ENCODE measurements around the gene PGC. TPM values are rescaled to one million over a fixed set of nuclear protein-coding genes. Genes with fewer than 3 reads are reported as not detected.

PGC gene
- total and polyA plus RNA-seq, 2 of the 8 experiments (the other 6 are each of a cell fraction or from before 2014, with no cell fraction given), result 0.09 TPM; not detected in 1

DNA sequence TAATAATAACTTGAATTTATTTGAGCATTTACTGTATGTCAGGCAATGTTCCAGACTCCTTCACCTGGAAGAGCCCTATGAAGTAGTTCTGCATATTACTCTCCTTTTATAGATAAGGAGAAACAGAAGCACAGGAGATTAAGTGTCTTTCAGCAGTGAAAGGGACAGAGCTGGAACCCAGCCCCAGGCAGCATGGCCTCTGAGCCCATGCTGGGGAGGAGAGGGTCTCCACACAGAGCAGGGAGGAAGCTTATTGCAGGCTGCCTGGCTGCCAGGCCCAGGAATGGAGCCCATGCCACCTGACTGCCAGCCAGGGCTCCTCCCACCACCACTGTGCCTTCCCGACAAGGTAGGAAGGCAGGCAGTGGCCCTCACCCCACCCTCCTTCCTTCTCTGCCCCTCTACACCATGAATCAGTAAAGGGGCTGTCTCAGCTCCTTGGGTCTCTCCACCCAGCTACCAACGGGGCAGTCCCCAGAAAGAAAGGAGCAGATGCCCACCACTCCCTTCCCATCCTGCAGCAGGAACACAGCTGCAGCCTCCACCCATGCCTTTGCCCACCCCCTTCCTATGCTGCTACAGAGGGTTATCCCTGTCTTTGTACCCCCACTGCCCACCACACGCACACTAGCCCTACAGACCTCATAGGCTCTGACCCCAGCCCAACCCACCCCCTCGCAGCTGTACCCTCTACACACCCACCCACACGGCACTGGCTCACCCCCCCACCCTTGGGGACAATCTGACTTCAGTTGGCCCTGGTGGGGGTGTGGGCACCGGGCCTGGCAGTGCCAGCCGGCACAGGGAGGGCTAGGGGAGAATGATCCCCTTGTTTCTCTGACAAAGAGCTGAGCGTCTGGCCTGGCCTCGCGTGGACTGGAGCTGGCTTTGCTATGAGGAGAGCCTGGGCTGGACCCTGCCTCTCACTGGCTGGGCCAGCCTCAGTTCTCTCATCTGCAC is 53.6 kb downstream of the PGC start:
- peaks cover 0 to 2% (median under 1%) of the 10 kb centered on the region in 4 experiments; a peak in 2 of 7 replicates for H3K4me1 ChIP-seq (replicated peaks in 1 of 4; ENCODE audit: control insufficient read depth in 3 of 4, insufficient read depth in 4 of 4, low read length in 3 of 4)
- H4K8ac ChIP-seq (ENCODE audit: extremely low read depth, insufficient read depth, low read length), result no peak overlapping the region
- DNase-seq (ENCODE audit: low read depth in 1 of 2, low spot score in 2 of 2) (no peak), FAIRE-seq (no peak)
- H2BK120ac ChIP-seq (replicated peaks; ENCODE audit: low read depth, low read length), result no peak overlapping the region
- no peaks in the 10 kb centered on the region for H3K79me1 ChIP-seq (ENCODE audit: low read depth, low read length)
- no peak overlapping the region for H2BK5ac ChIP-seq (ENCODE audit: low read depth, low read length)
- H4K5ac ChIP-seq (ENCODE audit: insufficient read length, low read depth, low read length), result no peak overlapping the region
- H3K18ac ChIP-seq (ENCODE audit: extremely low read depth, low read length), result no peak overlapping the region
- H3K27ac ChIP-seq (ENCODE audit: low read depth, low read length), result no peak overlapping the region
- POLR2A ChIA-PET (ENCODE audit: partially characterized antibody), result no interaction called here
- H2AFZ ChIP-seq (ENCODE audit: low read length), result no peak overlapping the region
- no peak overlapping the region for H3K4me2 ChIP-seq (ENCODE audit: insufficient read depth in 1 of 2, low read depth in 2 of 2, low read length in 2 of 2)
- H3K36me3 ChIP-seq (ENCODE audit: control insufficient read depth in 2 of 4, insufficient read depth in 4 of 4, low read length in 3 of 4), result no peaks in the 10 kb centered on the region
- H3K27me3 ChIP-seq (replicated peaks in 1 of 4; ENCODE audit: control insufficient read depth in 3 of 4, extremely low read depth in 1 of 4, insufficient read depth in 3 of 4, low read length in 3 of 4), result no peaks in the 10 kb centered on the region
- no peak overlapping the region for H2BK12ac ChIP-seq (ENCODE audit: low read depth, low read length)
- H2AK5ac ChIP-seq (ENCODE audit: low read depth, low read length), result no peak overlapping the region; the same call in 1 of the 2 replicates
- no peak overlapping the region for H3K56ac ChIP-seq (replicated peaks; ENCODE audit: insufficient read length, low read depth, low read length)
- no peak overlapping the region for H3K14ac ChIP-seq (ENCODE audit: insufficient read length)
- WGBS, 2 experiments (ENCODE audit: extremely low coverage in 1 of 2, insufficient coverage in 1 of 2, insufficient read length in 1 of 2, insufficient replicate concordance in 2 of 2, low coverage in 1 of 2, low lambda C conversion rate in 2 of 2, missing lambda C conversion rate in 1 of 2), result 90% methylated on average over 7 of the region's 10 CpGs; no CpG with 5 or more reads in 1 of the 2 experiments
- no peaks in the 10 kb centered on the region for H3K79me2 ChIP-seq (ENCODE audit: control insufficient read depth in 1 of 2, insufficient read depth in 2 of 2, low read length in 2 of 2)
- no peak overlapping the region for H3K4me3 ChIP-seq (ENCODE audit: extremely low read depth in 1 of 4, insufficient read depth in 2 of 4, low read depth in 3 of 4, low read length in 4 of 4)
- H2BK15ac ChIP-seq (ENCODE audit: low read length), result no peak overlapping the region
- H3K9me3 ChIP-seq (ENCODE audit: insufficient read depth in 2 of 2, low read depth in 1 of 2, low read length in 1 of 2), result no peaks in the 10 kb centered on the region
- no peak overlapping the region for H3K9ac ChIP-seq (replicated peaks in 1 of 4; ENCODE audit: extremely low read depth in 1 of 4, low read depth in 3 of 4, low read length in 3 of 4)
- H4K20me1 ChIP-seq (replicated peaks in 1 of 2; ENCODE audit: control insufficient read depth in 1 of 2, insufficient read depth in 2 of 2, low read length in 2 of 2), result no peaks in the 10 kb centered on the region
- no peak overlapping the region for H4K91ac ChIP-seq (replicated peaks; ENCODE audit: insufficient read length, low read length)
- H3K23ac ChIP-seq (ENCODE audit: insufficient read length), result no peak overlapping the region
- H2BK20ac ChIP-seq (ENCODE audit: low read length), result no peak overlapping the region
- H3K4ac ChIP-seq (replicated peaks; ENCODE audit: insufficient read length, low read depth, low read length), result no peak overlapping the region
- no peaks in the 10 kb centered on the region for H3K23me2 ChIP-seq (ENCODE audit: low read depth, low read length)
- CTCF ChIA-PET (ENCODE audit: partially characterized antibody), result interaction anchor here (0.5 to 14.1 kb wide), 11 partner anchors 9 to 346 kb away, joined by 3 to 181 read pairs (median 6); no protein-coding TSS in a partner anchor
- no peak for TF ChIP-seq JUN (IDR thresholded peaks at IDR 0.05; ENCODE audit: low read depth, low read length)
- no peak for TF ChIP-seq SAP30 (IDR thresholded peaks at IDR 0.05; ENCODE audit: insufficient read depth, insufficient replicate concordance, low read length)
- TF ChIP-seq GABPA (IDR thresholded peaks at IDR 0.05; ENCODE audit: borderline replicate concordance, insufficient read depth, low read length), result no peak
- no peak for TF ChIP-seq SP4 (IDR thresholded peaks at IDR 0.05; ENCODE audit: low read length)
- no peak for TF ChIP-seq RFX5 (IDR thresholded peaks at IDR 0.05; ENCODE audit: borderline replicate concordance, low read depth, low read length)
- no peak for TF ChIP-seq EP300 (IDR thresholded peaks at IDR 0.05; ENCODE audit: borderline replicate concordance in 1 of 2, low read depth in 2 of 2, low read length in 2 of 2)
- TF ChIP-seq, protein P1, sequence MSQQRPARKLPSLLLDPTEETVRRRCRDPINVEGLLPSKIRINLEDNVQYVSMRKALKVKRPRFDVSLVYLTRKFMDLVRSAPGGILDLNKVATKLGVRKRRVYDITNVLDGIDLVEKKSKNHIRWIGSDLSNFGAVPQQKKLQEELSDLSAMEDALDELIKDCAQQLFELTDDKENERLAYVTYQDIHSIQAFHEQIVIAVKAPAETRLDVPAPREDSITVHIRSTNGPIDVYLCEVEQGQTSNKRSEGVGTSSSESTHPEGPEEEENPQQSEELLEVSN (IDR thresholded peaks at IDR 0.05), result no peak
- TF ChIP-seq NANOG (IDR thresholded peaks at IDR 0.05; ENCODE audit: insufficient read depth, low read depth, low read length, poor library complexity, severe bottlenecking), result no peak
- no peak for TF ChIP-seq POU5F1 (IDR thresholded peaks at IDR 0.05; ENCODE audit: low read depth, low read length)
- no peak for TF ChIP-seq POLR2AphosphoS5 (IDR thresholded peaks at IDR 0.05; ENCODE audit: low read depth, low read length)
- TF ChIP-seq HDAC6 (IDR thresholded peaks at IDR 0.05; ENCODE audit: low read depth, low read length), result no peak

Data from H1 (cell line).